Esophagus muscularis mucosa (tissue), 4 donors: Measurements from ENCODE around the gene PFDN2. TPM values are rescaled to one million over a fixed set of nuclear protein-coding genes. Genes with fewer than 3 reads are reported as not detected.

Source experiments
- DNase-seq: peaks from one replicate; pipeline ENCODE4 v3.0.0-alpha.2; 2017; ENCODE audit errors: extremely low spot score
- H3K27ac ChIP-seq, 4 donors: fragments of 200-600 bp; sonication (generic); replicated peaks in 1 of 4; 1 replicate in 3 of 4; 2 replicates in 1 of 4; pipeline ENCODE4 v1.5.1; 2016 to 2019; ENCODE audit warnings: mild to moderate bottlenecking in 1 of 4
- H3K27me3 ChIP-seq, 4 donors: fragments of 200-600 bp; sonication (generic); one replicate each; pipeline versions ENCODE4 v1.5.1 to v1.6.0; 2016 to 2019
- H3K36me3 ChIP-seq, 4 donors: fragments of 200-600 bp; sonication (generic); one replicate each; pipeline ENCODE4 v1.5.1; 2016 to 2019
- H3K4me1 ChIP-seq, 4 donors: fragments of 200-600 bp; sonication (generic); one replicate each; pipeline ENCODE4 v1.5.1; 2016 to 2019
- H3K4me3 ChIP-seq, 4 donors: fragments of 200-600 bp; sonication (generic); 1 replicate in 2 of 4; 2 replicates in 2 of 4; pipeline ENCODE4 v1.5.1; 2016 to 2019; ENCODE audit warnings: mild to moderate bottlenecking in 4 of 4, moderate library complexity in 1 of 4
- H3K9me3 ChIP-seq, 4 donors: fragments of 200-600 bp; sonication (generic); 1 replicate in 3 of 4; 2 replicates in 1 of 4; pipeline ENCODE4 v1.5.1; 2016 to 2019
- CTCF ChIP-seq, 3 experiments: fragments of 200-600 bp in 2 of 3; fragments of 450-650 bp in 1 of 3; sonication (generic) in 2 of 3; IDR thresholded peaks; one replicate each; pipeline ENCODE4 v1.5.1; 2017 to 2019; ENCODE audit warnings: antibody characterized with exemption in 3 of 3, mild to moderate bottlenecking in 2 of 3, moderate library complexity in 1 of 3
- EP300 ChIP-seq: sonication (generic); formaldehyde crosslinking; IDR thresholded peaks from one replicate; pipeline ENCODE4 v1.6.1; 2017; ENCODE audit warnings: antibody characterized with exemption
- POLR2A ChIP-seq: fragments of 450-650 bp; IDR thresholded peaks from one replicate; pipeline ENCODE4 v1.6.1; 2017; ENCODE audit warnings: antibody characterized with exemption, moderate library complexity, mild to moderate bottlenecking, low read depth
- POLR2AphosphoS5 ChIP-seq, 2 donors: sonication (generic); formaldehyde crosslinking; IDR thresholded peaks; one replicate each; pipeline ENCODE4 v1.6.1; 2017; ENCODE audit warnings: antibody characterized with exemption in 2 of 2
- WGBS: methylation state at CpG from one replicate; pipeline ENCODE4 v1.1.5; 2018; 5-methylcytosine and 5-hydroxymethylcytosine counted together
- intact Hi-C: fragments of 100-400 bp; cut with DNase I; formaldehyde crosslinking; loops from one replicate; pipeline ENCODE4 v1.15.1; 2023
- total RNA-seq, 4 donors: library from RNA; depleted of rRNA; stranded (reverse); fragments of >200 nt; gene quantifications; one replicate each; pipeline versions ENCODE4 v1.1.0 to v1.2.1, GENCODE V29; 2016

Gene PFDN2
- total RNA-seq, 4 donors from 2014 or later, result 19.5 to 52.0 (median 40.5) TPM

- intact Hi-C loops, result no loop called here
Measured at GRCh38 chr1:161140755-161141400, 23.0 kb upstream of the PFDN2 start.

GRCh38 chr1:161139766-161140165, 21.9 kb upstream of the PFDN2 start:
- H3K36me3 ChIP-seq, result no peaks in the 10 kb centered on the region
- WGBS, result 33% methylated on average over 1 of the region's 1 CpG
- intact Hi-C loops, result no loop called here
- H3K4me3 ChIP-seq, result no peak overlapping the region
- no peaks in the 10 kb centered on the region for H3K9me3 ChIP-seq
- no peak for TF ChIP-seq POLR2A
- TF ChIP-seq CTCF (IDR thresholded peaks at IDR 0.05), result peak; percentile 24 to 47 (median 41)
- no peak for TF ChIP-seq EP300
- no peak for TF ChIP-seq POLR2AphosphoS5 (IDR thresholded peaks at IDR 0.05)
- H3K27ac ChIP-seq, result no peak overlapping the region
- H3K4me1 ChIP-seq, result peaks cover 0 to 13% (median 4%) of the 10 kb centered on the region in 4 donors
- DNase-seq, result no peak
- H3K27me3 ChIP-seq, result no peaks in the 10 kb centered on the region

More at GRCh38 chr1:161140755-161141400, 23.0 kb upstream of the PFDN2 start:
- H3K4me3 ChIP-seq, result no peak overlapping the region
- H3K27ac ChIP-seq, result no peak overlapping the region
- no peaks in the 10 kb centered on the region for H3K9me3 ChIP-seq
- peaks cover 0 to 11% (median 1%) of the 10 kb centered on the region in 4 donors for H3K4me1 ChIP-seq
- no peaks in the 10 kb centered on the region for H3K36me3 ChIP-seq
- H3K27me3 ChIP-seq, result no peaks in the 10 kb centered on the region
- TF ChIP-seq POLR2AphosphoS5 (IDR thresholded peaks at IDR 0.05), result no peak
- TF ChIP-seq EP300, result no peak
- no peak for TF ChIP-seq POLR2A
- no peak for TF ChIP-seq CTCF (IDR thresholded peaks at IDR 0.05)
- DNase-seq, result no peak
- 93% methylated on average over 29 of the region's 29 CpGs for WGBS

- Histone ChIP-seq H3K4me1 (peaks cover 12 to 27% (median 17%) of the 10 kb centered on the region in 4 donors), H3K36me3 (no peaks in the 10 kb centered on the region), H3K27me3 (no peaks in the 10 kb centered on the region), H3K9me3 (no peaks in the 10 kb centered on the region), H3K27ac (no peak overlapping the region), H3K4me3 (no peak overlapping the region)
- TF ChIP-seq EP300 (no peak), CTCF (IDR thresholded peaks at IDR 0.05) (no peak), POLR2A (no peak), POLR2AphosphoS5 (IDR thresholded peaks at IDR 0.05) (no peak)
- WGBS, result 72% methylated on average over 1 of the region's 1 CpG
- intact Hi-C loops, result no loop called here
- DNase-seq, result no peak
Measured at GRCh38 chr1:161138431-161138830, 20.6 kb upstream of the PFDN2 start.

- no peaks in the 10 kb centered on the region for H3K27me3 ChIP-seq
- no peaks in the 10 kb centered on the region for H3K9me3 ChIP-seq
- no peaks in the 10 kb centered on the region for H3K36me3 ChIP-seq
- DNase-seq, result no peak
- no peak overlapping the region for H3K4me3 ChIP-seq
- intact Hi-C loops, result no loop called here
- WGBS, result 66% methylated on average over 3 of the region's 3 CpGs
- H3K4me1 ChIP-seq, result peaks cover 12 to 28% (median 19%) of the 10 kb centered on the region in 4 donors
- no peak overlapping the region for H3K27ac ChIP-seq
- TF ChIP-seq POLR2AphosphoS5 (IDR thresholded peaks at IDR 0.05), result no peak
- TF ChIP-seq POLR2A, result no peak
- no peak for TF ChIP-seq EP300
- no peak for TF ChIP-seq CTCF (IDR thresholded peaks at IDR 0.05)
Measured at GRCh38 chr1:161137881-161138280, 20.0 kb upstream of the PFDN2 start.
